Adipocyte (in vitro differentiated cells): ENCODE results near the gene ZSWIM5.
A peak's percentile ranks its signal among the peaks of the same experiment; 100 is the strongest.
"Not testable (repeated sequence)": the region's sequence is repeated elsewhere in the genome, so short reads cannot be mapped to it uniquely, and the experiment has no call there.

ENCODE experiments used
- DNase-seq: peaks from one replicate; pipeline ENCODE4 v3.0.0-alpha.2; 2015; ENCODE audit warnings: low read depth
- H3K27me3 ChIP-seq: replicated peaks from 2 replicates; pipeline ENCODE4 v1.7.0; 2013; ENCODE audit warnings: mild to moderate bottlenecking, low read length, moderate library complexity; ENCODE audit not compliant: control insufficient read depth, insufficient read depth
- H3K36me3 ChIP-seq: 2 replicates; pipeline ENCODE4 v1.7.0; 2013; ENCODE audit warnings: low read length, mild to moderate bottlenecking, moderate library complexity; ENCODE audit not compliant: control insufficient read depth, insufficient read depth, severe bottlenecking
- H3K4me1 ChIP-seq: 2 replicates; pipeline ENCODE4 v1.7.0; 2013; ENCODE audit warnings: mild to moderate bottlenecking, low read length, moderate library complexity; ENCODE audit not compliant: control insufficient read depth, insufficient read depth
- H3K4me3 ChIP-seq: 2 replicates; pipeline ENCODE4 v1.7.0; 2013; ENCODE audit warnings: mild to moderate bottlenecking, low read length, moderate library complexity
- H3K9ac ChIP-seq: 2 replicates; pipeline ENCODE4 v1.7.0; 2013; ENCODE audit warnings: mild to moderate bottlenecking, low read length, moderate library complexity
- H3K9me3 ChIP-seq: 2 replicates; pipeline ENCODE4 v1.7.0; 2013; ENCODE audit warnings: mild to moderate bottlenecking, low read length, moderate library complexity; ENCODE audit not compliant: control insufficient read depth

The ZSWIM5 gene

DNA sequence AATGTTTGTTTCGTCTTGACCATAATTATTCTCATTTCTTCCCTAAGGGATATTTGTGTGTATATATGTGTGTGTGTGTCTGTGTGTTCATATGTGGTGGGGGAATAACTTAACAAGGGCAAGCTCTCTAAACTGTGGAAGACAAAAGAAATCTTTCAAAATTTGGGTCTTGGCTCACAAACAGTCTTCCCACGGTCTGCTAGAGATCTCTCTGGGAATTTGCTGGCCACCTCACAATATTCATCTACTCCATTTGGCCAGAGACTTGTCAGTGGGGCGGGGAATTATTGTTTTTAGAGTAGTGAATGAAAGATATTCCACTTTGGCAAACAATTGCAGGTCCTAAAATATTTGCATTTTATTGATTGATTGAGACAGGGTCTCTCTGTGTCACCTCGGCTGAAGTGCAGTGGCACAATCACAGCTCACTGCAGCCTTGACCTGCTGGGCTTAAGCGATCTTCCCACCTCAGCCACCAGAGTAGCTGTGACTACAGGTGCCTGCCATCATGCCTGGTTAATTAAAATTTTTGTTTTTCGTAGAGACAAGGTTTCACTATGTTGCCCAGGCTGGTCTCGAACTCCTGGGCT, 212.0 kb downstream of the ZSWIM5 start:
- no peaks in the 10 kb centered on the region for H3K9me3 ChIP-seq

DNA sequence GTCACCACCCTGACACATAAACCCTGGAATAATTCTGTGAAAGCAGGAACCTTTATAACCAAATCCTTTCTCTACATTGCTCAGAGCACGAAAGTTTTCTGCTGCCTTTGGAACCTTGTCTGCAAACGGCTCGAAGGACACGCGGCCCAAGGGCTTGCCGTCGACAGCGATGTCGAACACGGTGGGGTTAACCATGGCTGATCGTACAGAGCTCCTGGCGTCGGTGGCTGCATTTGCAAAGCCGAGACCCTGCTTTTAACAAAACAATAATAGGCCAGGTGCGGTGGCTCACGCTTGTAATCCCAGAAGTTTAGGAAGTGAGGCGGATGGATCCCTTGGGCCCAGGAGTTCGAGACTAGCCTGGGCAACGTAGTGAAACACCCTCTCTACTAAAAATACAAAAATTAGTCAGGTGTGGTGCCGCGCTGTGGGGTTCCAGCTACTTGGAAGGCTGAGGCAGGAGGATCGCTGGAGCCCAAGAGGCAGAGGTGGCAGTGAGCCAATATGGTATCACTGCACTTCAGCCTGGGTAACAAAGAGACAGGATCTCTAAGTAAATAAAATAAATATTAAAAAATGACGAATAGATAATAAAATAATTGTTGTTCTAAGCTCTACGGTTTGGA, 217.8 kb downstream of the ZSWIM5 start:
- no peak for DNase-seq
- no peaks in the 10 kb centered on the region for H3K36me3 ChIP-seq
- H3K4me1 ChIP-seq = peaks cover 12% of the 10 kb centered on the region
- H3K9me3 ChIP-seq = no peaks in the 10 kb centered on the region
- H3K27me3 ChIP-seq = no peaks in the 10 kb centered on the region
- no peak overlapping the region for H3K9ac ChIP-seq
- H3K4me3 ChIP-seq = no peak overlapping the region

More for the DNA sequence above, 212.0 kb downstream of the ZSWIM5 start:
- Histone ChIP-seq H3K27me3 (no peaks in the 10 kb centered on the region), H3K36me3 (no peaks in the 10 kb centered on the region), H3K4me3 (no peak overlapping the region), H3K4me1 (peaks cover 8% of the 10 kb centered on the region), H3K9ac (no peak overlapping the region)
- no peak for DNase-seq

DNA sequence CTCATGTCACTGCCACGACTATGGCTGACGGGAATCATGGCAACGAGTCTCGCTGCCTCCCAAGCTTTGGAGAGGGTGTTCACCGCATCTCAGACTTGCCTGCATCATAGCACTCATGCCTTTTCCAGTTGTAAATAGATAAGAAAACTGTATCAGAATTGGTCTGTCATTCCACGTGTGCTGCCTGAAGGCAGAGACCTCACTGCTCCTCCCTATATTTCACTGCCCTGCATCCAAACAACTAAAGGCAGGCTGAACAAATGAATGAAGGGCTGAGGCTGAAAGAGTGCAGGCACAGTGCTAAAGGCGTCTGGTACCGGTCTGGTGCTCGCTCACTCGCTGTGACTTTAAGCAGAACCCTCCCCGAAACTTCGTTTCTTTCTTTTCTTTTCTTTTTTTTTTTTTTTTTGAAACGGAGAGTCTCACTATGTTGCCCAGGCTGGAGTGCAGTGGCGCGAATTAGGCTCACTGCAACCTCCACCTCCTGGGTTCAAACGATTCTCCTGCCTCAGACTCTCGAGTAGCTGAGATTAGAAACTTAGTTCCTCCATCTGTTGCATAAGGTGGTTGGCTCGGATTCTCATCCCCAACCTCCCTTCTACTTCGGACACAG, 220.6 kb downstream of the ZSWIM5 start:
- H3K4me1 ChIP-seq = peaks cover 12% of the 10 kb centered on the region
- no peak for DNase-seq
- peaks cover 5% of the 10 kb centered on the region for H3K36me3 ChIP-seq
- H3K27me3 ChIP-seq = no peaks in the 10 kb centered on the region
- H3K9me3 ChIP-seq = no peaks in the 10 kb centered on the region
- peak overlapping the region; percentile 95 for H3K4me3 ChIP-seq
- peak overlapping the region; percentile 96 for H3K9ac ChIP-seq

DNA sequence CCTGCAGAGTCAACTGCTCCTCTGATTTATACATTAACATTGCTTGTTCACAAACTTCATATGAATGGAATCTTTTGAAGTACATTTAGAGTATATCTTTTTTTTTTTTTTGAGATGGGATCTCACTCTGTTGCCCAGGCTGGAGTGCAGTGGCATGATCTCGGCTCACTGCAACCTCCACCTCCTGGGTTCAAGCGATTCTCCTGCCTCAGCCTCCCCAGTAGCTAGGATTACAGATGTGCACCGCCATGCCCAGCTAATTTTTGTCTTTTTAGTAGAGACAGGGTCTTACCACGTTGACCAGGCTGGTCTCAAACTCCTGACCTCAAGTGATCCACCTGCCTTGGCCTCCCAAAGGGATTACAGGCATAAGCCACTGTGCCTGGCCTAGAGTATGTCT, 229.0 kb downstream of the ZSWIM5 start:
- not testable (repeated sequence) for H3K9me3 ChIP-seq, H3K4me1 ChIP-seq, DNase-seq, H3K4me3 ChIP-seq, H3K9ac ChIP-seq, H3K27me3 ChIP-seq
- H3K36me3 ChIP-seq = peaks cover 79% of the 10 kb centered on the region

DNA sequence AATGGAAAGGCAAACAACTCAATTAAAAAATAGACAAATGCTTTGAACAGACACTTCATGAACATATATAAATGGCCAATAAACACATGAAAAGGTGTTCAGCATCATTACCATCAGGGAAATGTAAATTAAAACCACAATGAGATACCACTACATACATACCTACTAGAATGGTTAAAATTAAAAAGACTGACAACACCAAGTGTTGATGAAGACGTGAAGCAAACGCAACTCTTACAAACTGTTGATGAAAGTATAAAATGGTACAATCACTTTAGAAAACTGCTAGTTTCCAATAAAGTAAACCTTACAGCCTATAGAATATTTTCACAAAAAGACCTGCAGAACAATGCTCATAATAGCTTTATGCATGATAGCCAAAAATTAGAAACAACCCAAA, 230.2 kb downstream of the ZSWIM5 start:
- Histone ChIP-seq H3K36me3 (peaks cover 88% of the 10 kb centered on the region), H3K9ac (no peak overlapping the region)
- no peak for DNase-seq

DNA sequence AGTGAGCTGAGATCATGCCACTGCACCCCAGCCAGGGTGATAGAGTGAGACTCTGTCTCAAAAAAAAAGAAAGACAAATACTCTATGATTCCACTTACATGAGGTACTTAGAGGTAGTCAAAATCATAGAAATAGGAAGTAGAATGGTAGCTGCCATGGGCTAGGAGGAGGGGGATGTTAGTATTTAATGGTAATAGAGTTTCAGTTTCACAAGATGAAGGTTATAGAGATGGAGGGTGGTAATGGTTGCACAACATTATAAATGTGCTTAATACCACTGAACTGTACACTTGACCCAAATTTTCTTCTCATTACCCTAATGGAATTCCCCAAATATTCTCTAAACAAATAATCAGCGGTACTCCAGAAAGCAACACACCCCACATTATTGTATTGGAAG, 232.8 kb downstream of the ZSWIM5 start:
- H3K4me1 ChIP-seq = peaks cover 6% of the 10 kb centered on the region
- H3K27me3 ChIP-seq = no peaks in the 10 kb centered on the region
- H3K4me3 ChIP-seq = no peak overlapping the region
- no peaks in the 10 kb centered on the region for H3K9me3 ChIP-seq
- DNase-seq = no peak
- peaks cover 76% of the 10 kb centered on the region for H3K36me3 ChIP-seq
- no peak overlapping the region for H3K9ac ChIP-seq

More for the DNA sequence above, 230.2 kb downstream of the ZSWIM5 start:
- Histone ChIP-seq H3K27me3 (no peaks in the 10 kb centered on the region), H3K4me3 (no peak overlapping the region), H3K4me1 (peaks cover 6% of the 10 kb centered on the region), H3K9me3 (no peaks in the 10 kb centered on the region)

DNA sequence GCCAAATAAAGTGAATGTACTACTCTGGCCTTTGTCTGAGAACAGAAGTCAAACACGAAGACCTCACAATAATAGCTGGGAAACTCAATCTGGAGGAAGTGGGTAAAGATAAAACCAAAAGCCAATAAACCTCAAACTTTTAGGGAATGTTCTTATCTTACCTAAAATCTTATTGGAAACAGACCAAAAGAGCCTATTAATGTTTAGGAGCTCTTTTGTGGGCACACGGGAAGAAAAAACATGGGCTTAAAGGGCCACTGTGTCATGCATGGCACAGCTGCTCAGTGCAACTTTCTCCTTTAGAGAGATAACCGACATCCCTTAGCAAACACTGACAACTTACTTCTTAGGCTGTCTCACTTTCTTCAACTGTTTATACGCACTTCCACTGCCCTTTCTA, 236.1 kb downstream of the ZSWIM5 start:
- H3K4me1 ChIP-seq = peaks cover 13% of the 10 kb centered on the region
- H3K4me3 ChIP-seq = no peak overlapping the region
- H3K27me3 ChIP-seq = no peaks in the 10 kb centered on the region
- peaks cover 45% of the 10 kb centered on the region for H3K36me3 ChIP-seq
- no peak for DNase-seq
- no peak overlapping the region for H3K9ac ChIP-seq
- H3K9me3 ChIP-seq = no peaks in the 10 kb centered on the region
